H1 (cell line): ENCODE measurements around the gene RASEF. TPM values are rescaled to one million over a fixed set of nuclear protein-coding genes. Genes with fewer than 3 reads are reported as not detected.

Source experiments
- CTCF ChIA-PET: fragments of 300-600 bp; sonication (Branson Sonifier 250); formaldehyde crosslinking; loops from one replicate; lab custom pipeline; 2021; ENCODE audit not compliant: partially characterized antibody; lab: Charles Lee
- POLR2A ChIA-PET: fragments of 300-600 bp; sonication (Branson Sonifier 250); formaldehyde crosslinking; loops from one replicate; lab custom pipeline; 2021; ENCODE audit warnings: inconsistent platforms; ENCODE audit not compliant: partially characterized antibody; lab: Charles Lee
- DNase-seq, 2 experiments: peaks; one replicate each; pipeline versions ENCODE4 v3.0.0 to v3.0.0-alpha.2; 2010 to 2022; ENCODE audit warnings: low spot score in 2 of 2, low read depth in 1 of 2, mixed read lengths in 1 of 2
- FAIRE-seq: peaks from 2 replicates; lab custom pipeline; 2011; peaks lifted over from hg19 to GRCh38; lab: Jason Lieb, UNC
- H2AFZ ChIP-seq: 2 replicates; pipeline ENCODE4 v1.8.1; 2012; ENCODE audit warnings: low read length, inconsistent platforms
- H2AK5ac ChIP-seq: 2 replicates; pipeline ENCODE4 v1.6.1; 2013; ENCODE audit warnings: low read depth, low read length
- H2BK120ac ChIP-seq: replicated peaks from 2 replicates; pipeline ENCODE3; 2013; ENCODE audit warnings: low read depth, low read length, inconsistent platforms
- H2BK12ac ChIP-seq: 2 replicates; pipeline ENCODE4 v1.6.1; 2013; ENCODE audit warnings: low read depth, low read length
- H2BK15ac ChIP-seq: 2 replicates; pipeline ENCODE4 v1.6.1; 2013; ENCODE audit warnings: low read length
- H2BK20ac ChIP-seq: 2 replicates; pipeline ENCODE4 v1.6.1; 2013; ENCODE audit warnings: low read length
- H2BK5ac ChIP-seq: 2 replicates; pipeline ENCODE4 v1.6.1; 2013; ENCODE audit warnings: low read depth, low read length
- H3K14ac ChIP-seq: 2 replicates; pipeline ENCODE4 v1.6.1; 2013; ENCODE audit warnings: inconsistent platforms; ENCODE audit not compliant: insufficient read length
- H3K18ac ChIP-seq: 2 replicates; pipeline ENCODE4 v1.6.1; 2013; ENCODE audit warnings: low read length; ENCODE audit errors: extremely low read depth
- H3K23ac ChIP-seq: 2 replicates; pipeline ENCODE4 v1.6.1; 2013; ENCODE audit warnings: inconsistent platforms; ENCODE audit not compliant: insufficient read length
- H3K23me2 ChIP-seq: 2 replicates; pipeline ENCODE4 v1.6.1; 2013; ENCODE audit warnings: low read depth, low read length
- H3K27ac ChIP-seq: 2 replicates; pipeline ENCODE4 v1.6.1; 2011; ENCODE audit warnings: low read depth, low read length, inconsistent platforms
- H3K27me3 ChIP-seq, 4 experiments: replicated peaks in 1 of 4; 1 replicate in 1 of 4; 2 replicates in 3 of 4; pipeline versions ENCODE4 v1.6.1 to v1.8.1; 2011 to 2013; ENCODE audit warnings: low read length in 3 of 4, mild to moderate bottlenecking in 3 of 4, inconsistent platforms in 2 of 4, mixed read lengths in 2 of 4, moderate library complexity in 1 of 4; ENCODE audit not compliant: control insufficient read depth in 3 of 4, insufficient read depth in 3 of 4; ENCODE audit errors: extremely low read depth in 1 of 4
- H3K36me3 ChIP-seq, 4 experiments: 2 replicates each; pipeline versions ENCODE4 v1.6.1 to v1.8.1; 2011 to 2013; ENCODE audit warnings: mild to moderate bottlenecking in 4 of 4, low read length in 3 of 4, moderate library complexity in 2 of 4, control low read depth in 1 of 4, inconsistent platforms in 1 of 4; ENCODE audit not compliant: insufficient read depth in 4 of 4, control insufficient read depth in 2 of 4
- H3K4ac ChIP-seq: replicated peaks from 2 replicates; pipeline ENCODE3; 2013; ENCODE audit warnings: low read length, low read depth, mixed read lengths, inconsistent platforms; ENCODE audit not compliant: insufficient read length
- H3K4me1 ChIP-seq, 4 experiments: replicated peaks in 1 of 4; 1 replicate in 1 of 4; 2 replicates in 3 of 4; pipeline versions ENCODE4 v1.6.1 to v1.8.1; 2011 to 2013; ENCODE audit warnings: low read length in 3 of 4, inconsistent platforms in 2 of 4, mixed read lengths in 1 of 4; ENCODE audit not compliant: insufficient read depth in 4 of 4, control insufficient read depth in 3 of 4
- H3K4me2 ChIP-seq, 2 experiments: 2 replicates each; pipeline versions ENCODE4 v1.6.1 to v1.8.1; 2011 to 2013; ENCODE audit warnings: low read depth in 2 of 2, low read length in 2 of 2, control low read depth in 1 of 2, inconsistent platforms in 1 of 2, mild to moderate bottlenecking in 1 of 2; ENCODE audit not compliant: insufficient read depth in 1 of 2
- H3K4me3 ChIP-seq, 4 experiments: fragments of 200-600, 300-600 bp in 1 of 4; sonication (generic), shearing (Covaris generic), sonication (Bioruptor Twin) in 1 of 4; 2 replicates each; pipeline versions ENCODE4 v1.5.1 to v1.8.1; 2011 to 2016; ENCODE audit warnings: low read length in 4 of 4, low read depth in 3 of 4, control low read depth in 2 of 4, inconsistent platforms in 2 of 4, mild to moderate bottlenecking in 2 of 4, mixed read lengths in 1 of 4, moderate library complexity in 1 of 4; ENCODE audit not compliant: insufficient read depth in 2 of 4; ENCODE audit errors: extremely low read depth in 1 of 4
- H3K56ac ChIP-seq: replicated peaks from 2 replicates; pipeline ENCODE3; 2013; ENCODE audit warnings: low read depth, mild to moderate bottlenecking, mixed read lengths, low read length, inconsistent platforms; ENCODE audit not compliant: insufficient read length
- H3K79me1 ChIP-seq: 2 replicates; pipeline ENCODE4 v1.6.1; 2013; ENCODE audit warnings: low read depth, low read length, control low read depth
- H3K79me2 ChIP-seq, 2 experiments: 2 replicates each; pipeline versions ENCODE4 v1.6.1 to v1.8.1; 2012 to 2013; ENCODE audit warnings: low read length in 2 of 2, mild to moderate bottlenecking in 2 of 2, inconsistent platforms in 1 of 2; ENCODE audit not compliant: insufficient read depth in 2 of 2, control insufficient read depth in 1 of 2
- H3K9ac ChIP-seq, 4 experiments: replicated peaks in 1 of 4; 1 replicate in 1 of 4; 2 replicates in 3 of 4; pipeline versions ENCODE4 v1.6.1 to v1.8.1; 2011 to 2013; ENCODE audit warnings: low read depth in 3 of 4, low read length in 3 of 4, control low read depth in 2 of 4, mild to moderate bottlenecking in 2 of 4, moderate library complexity in 2 of 4, inconsistent platforms in 1 of 4; ENCODE audit errors: extremely low read depth in 1 of 4
- H3K9me3 ChIP-seq, 2 experiments: 2 replicates each; pipeline versions ENCODE4 v1.6.1 to v1.8.1; 2012 to 2013; ENCODE audit warnings: mild to moderate bottlenecking in 2 of 2, moderate library complexity in 2 of 2, control low read depth in 1 of 2, inconsistent platforms in 1 of 2, low read depth in 1 of 2, low read length in 1 of 2, mixed read lengths in 1 of 2; ENCODE audit not compliant: insufficient read depth in 2 of 2
- H4K20me1 ChIP-seq, 2 experiments: replicated peaks in 1 of 2; 2 replicates each; pipeline versions ENCODE3 to v1.8.1; 2011 to 2013; ENCODE audit warnings: inconsistent platforms in 2 of 2, low read length in 2 of 2, mild to moderate bottlenecking in 1 of 2; ENCODE audit not compliant: insufficient read depth in 2 of 2, control insufficient read depth in 1 of 2
- H4K5ac ChIP-seq: 2 replicates; pipeline ENCODE4 v1.6.1; 2013; ENCODE audit warnings: low read length, low read depth, mixed read lengths, inconsistent platforms; ENCODE audit not compliant: insufficient read length
- H4K8ac ChIP-seq: 2 replicates; pipeline ENCODE4 v1.8.0; 2013; ENCODE audit warnings: mild to moderate bottlenecking, moderate library complexity, low read length, inconsistent platforms; ENCODE audit not compliant: insufficient read depth; ENCODE audit errors: extremely low read depth
- H4K91ac ChIP-seq: replicated peaks from 2 replicates; pipeline ENCODE3; 2013; ENCODE audit warnings: low read length, mixed read lengths, inconsistent platforms; ENCODE audit not compliant: insufficient read length
- ATF3 ChIP-seq: IDR thresholded peaks from 2 replicates; pipeline ENCODE4 v1.6.1; 2011; ENCODE audit warnings: low read depth, mild to moderate bottlenecking, low read length; ENCODE audit not compliant: insufficient read depth
- E2F6 ChIP-seq: IDR thresholded peaks from 2 replicates; pipeline ENCODE4 v1.6.1; 2012; ENCODE audit warnings: inconsistent platforms
- FOSL1 ChIP-seq: IDR thresholded peaks from 2 replicates; pipeline ENCODE4 v1.6.1; 2011; ENCODE audit warnings: mild to moderate bottlenecking, low read depth, low read length, moderate library complexity; ENCODE audit not compliant: insufficient read depth
- HDAC2 ChIP-seq, 2 experiments: fragments of 300-600 bp in 1 of 2; sonication (generic) in 1 of 2; IDR thresholded peaks; 2 replicates each; pipeline ENCODE4 v1.6.1; 2011 to 2012; ENCODE audit warnings: low read depth in 2 of 2, low read length in 2 of 2, mild to moderate bottlenecking in 2 of 2, moderate library complexity in 2 of 2, borderline replicate concordance in 1 of 2, inconsistent platforms in 1 of 2
- HDAC6 ChIP-seq: IDR thresholded peaks from one replicate; pipeline ENCODE4 v1.7.1; 2012; ENCODE audit warnings: low read depth, mild to moderate bottlenecking, inconsistent platforms, low read length, moderate library complexity
- SAP30 ChIP-seq: fragments of 300-600 bp; sonication (generic); IDR thresholded peaks from 2 replicates; pipeline ENCODE4 v1.7.1; 2012; ENCODE audit warnings: low read length, moderate library complexity, mild to moderate bottlenecking, inconsistent platforms; ENCODE audit not compliant: insufficient read depth, insufficient replicate concordance
- SIN3A ChIP-seq, 2 experiments: IDR thresholded peaks in 1 of 2; conservative IDR thresholded peaks in 1 of 2; 2 replicates each; pipeline ENCODE4 v1.6.1; 2011 to 2012; ENCODE audit warnings: low read length in 2 of 2, improper control_type of control experiment in 1 of 2, low read depth in 1 of 2, mild to moderate bottlenecking in 1 of 2
- SP1 ChIP-seq: IDR thresholded peaks from 2 replicates; pipeline ENCODE4 v1.6.1; 2011; ENCODE audit warnings: low read depth, low read length
- USF2 ChIP-seq: IDR thresholded peaks from 2 replicates; pipeline ENCODE4 v1.6.1; 2011; ENCODE audit warnings: low read length, improper control_type of control experiment
- ZNF274 ChIP-seq: IDR thresholded peaks from 2 replicates; pipeline ENCODE4 v1.7.0; 2012; ENCODE audit warnings: low read length, borderline replicate concordance; ENCODE audit errors: extremely low read depth
- WGBS, 2 experiments: shearing (Covaris generic) in 1 of 2; methylation state at CpG; one replicate each; pipeline versions ENCODE4 v1.1.6 to v1.1.7; 2013 to 2015; ENCODE audit warnings: low lambda C conversion rate in 2 of 2, mixed read lengths in 2 of 2, inconsistent platforms in 1 of 2, low coverage in 1 of 2, missing lambda C conversion rate in 1 of 2; ENCODE audit not compliant: insufficient replicate concordance in 2 of 2, insufficient coverage in 1 of 2, insufficient read length in 1 of 2; ENCODE audit errors: extremely low coverage in 1 of 2, missing lambda C conversion rate in 1 of 2; 5-methylcytosine and 5-hydroxymethylcytosine counted together
- polyA plus RNA-seq, 7 experiments: library from polyadenylated mRNA; depleted of rRNA in 3 of 7; stranded (reverse) in 5 of 7; unstranded in 2 of 7; fragments of >200 nt in 5 of 7; fragments of 200-250 nt in 2 of 7; gene quantifications; 1 replicate in 5 of 7; 2 replicates in 1 of 7; 4 replicates in 1 of 7; pipeline versions ENCODE4 v1.2.1 to v1.2.3, GENCODE V29; 2011 to 2013; ENCODE audit warnings: missing spikeins in 2 of 7, mixed read lengths in 2 of 7
- total RNA-seq: library from RNA; stranded (reverse); fragmentation: NEBNext Ultra II Directional; extraction: Animal tissue kit (Norgen Biotek cat#: 25700); gene quantifications from 2 replicates; pipeline ENCODE4 v1.2.1, GENCODE V29; 2021

Gene RASEF
- total and polyA plus RNA-seq, 2 of the 8 experiments (the other 6 are each of a cell fraction or from before 2014, with no cell fraction given), result 1.1 to 4.6 TPM

- Histone ChIP-seq H4K5ac (no peak overlapping the region), H2BK20ac (no peak overlapping the region), H3K9ac (no peak overlapping the region), H3K23ac (no peak overlapping the region), H3K4me3 (no peak overlapping the region), H4K8ac (no peak overlapping the region), H2BK12ac (no peak overlapping the region), H3K4me2 (no peak overlapping the region), H3K79me2 (no peaks in the 10 kb centered on the region), H2AK5ac (no peak overlapping the region), H2AFZ (no peak overlapping the region), H4K20me1 (no peaks in the 10 kb centered on the region), H3K56ac (no peak overlapping the region), H3K23me2 (peaks cover 5% of the 10 kb centered on the region; the same call in 1 of the 2 replicates), H3K27ac (no peak overlapping the region), H3K4ac (no peak overlapping the region), H3K18ac (no peak overlapping the region), H3K36me3 (no peaks in the 10 kb centered on the region), H4K91ac (no peak overlapping the region), H3K14ac (no peak overlapping the region), H3K4me1 (peaks cover 0 to 4% (median 0%) of the 10 kb centered on the region in 4 experiments; a peak in 1 of 7 replicates), H2BK5ac (no peak overlapping the region), H2BK120ac (no peak overlapping the region), H3K27me3 (peaks cover 0 to 35% (median 14%) of the 10 kb centered on the region in 4 experiments; a peak in 6 of 7 replicates), H3K79me1 (no peaks in the 10 kb centered on the region), H2BK15ac (no peak overlapping the region), H3K9me3 (no peaks in the 10 kb centered on the region)
- ChIA-PET CTCF (interaction anchor here (0.9 kb wide), 1 partner anchor 9 kb away, joined by 4 read pairs; no protein-coding TSS in a partner anchor), POLR2A (no interaction called here)
- WGBS, 2 experiments, result 67% methylated on average over 1 of the region's 1 CpG; no CpG with 5 or more reads in 1 of the 2 experiments
- FAIRE-seq, result no peak
- no peak for DNase-seq
- TF ChIP-seq FOSL1 (no peak), E2F6 (no peak), SAP30 (no peak), SIN3A (conservative IDR thresholded peaks at IDR 0.05 in 1 of 2, IDR thresholded peaks at IDR 0.05 in 1 of 2; ENCODE audit: low read depth in 1 of 2, low read length in 2 of 2) (no peak), ZNF274 (no peak), ATF3 (no peak), USF2 (no peak), SP1 (no peak), HDAC2 (IDR thresholded peaks at IDR 0.05; ENCODE audit: borderline replicate concordance in 1 of 2, low read depth in 2 of 2, low read length in 2 of 2) (no peak), HDAC6 (no peak)
Measured at GRCh38 chr9:83065233-83065632, 2.3 kb upstream of the RASEF start.
